Lower leg skin (tissue), 3 donors: Measurements from ENCODE around the gene MAPK13.

Experiments used
- CTCF ChIP-seq, 3 donors: fragments of 450-650 bp; IDR thresholded peaks; one replicate each; pipeline ENCODE4 v1.5.1; 2016; ENCODE audit warnings: antibody characterized with exemption in 3 of 3, mild to moderate bottlenecking in 3 of 3, moderate library complexity in 2 of 3
- POLR2A ChIP-seq, 2 donors: fragments of 450-650 bp; IDR thresholded peaks; one replicate each; pipeline ENCODE4 v1.6.1; 2016 to 2017; ENCODE audit warnings: antibody characterized with exemption in 2 of 2, mild to moderate bottlenecking in 1 of 2, moderate library complexity in 1 of 2

GRCh38 chr6:36141091-36141490 is 10.8 kb downstream of the MAPK13 start:
- TF ChIP-seq CTCF (IDR thresholded peaks at IDR 0.05) (no peak), POLR2A (IDR thresholded peaks at IDR 0.05) (no peak)
